Epithelial cell of proximal tubule (primary cell): ENCODE data around the gene SPTBN2. TPM values are rescaled to one million over a fixed set of nuclear protein-coding genes. Genes with fewer than 3 reads are reported as not detected.
A peak's percentile ranks its signal among the peaks of the same experiment; 100 is the strongest.
"Not testable (repeated sequence)": the region's sequence is repeated elsewhere in the genome, so short reads cannot be mapped to it uniquely, and the experiment has no call there.

Experiments
- DNase-seq: peaks from one replicate; pipeline ENCODE4 v3.0.0-alpha.2; 2011; ENCODE audit warnings: low read depth
- H3K4me3 ChIP-seq: 2 replicates; pipeline ENCODE4 v1.5.1; 2011; ENCODE audit warnings: low read depth, mild to moderate bottlenecking, low read length
- CTCF ChIP-seq: conservative IDR thresholded peaks from 2 replicates; pipeline ENCODE4 v1.5.1; 2012; ENCODE audit warnings: low read depth, mild to moderate bottlenecking, low read length
- total RNA-seq: library from RNA; depleted of rRNA; stranded (reverse); fragments of >200 nt; gene quantifications from 2 replicates; pipeline ENCODE4 v1.2.3, GENCODE V29; 2015

SPTBN2 gene
- total RNA-seq, 1 donor from 2014 or later = 63.9 TPM

GRCh38 chr11:66649903-66650302 is 79.1 kb downstream of the SPTBN2 start:
- no peak overlapping the region for H3K4me3 ChIP-seq
- no peak for TF ChIP-seq CTCF
- DNase-seq = no peak

- no peak for TF ChIP-seq CTCF
- DNase-seq = no peak
These were observed 82.2 kb downstream of the SPTBN2 start for GRCh38 chr11:66646828-66647227.

GRCh38 chr11:66643745-66644437 is 85.1 kb downstream of the SPTBN2 start:
- no peak for TF ChIP-seq CTCF
- DNase-seq = no peak
- H3K4me3 ChIP-seq = peak overlapping the region; percentile 35

More at GRCh38 chr11:66646828-66647227, 82.2 kb downstream of the SPTBN2 start:
- no peak overlapping the region for H3K4me3 ChIP-seq

- H3K4me3 ChIP-seq = peak overlapping the region; percentile 83
- no peak for TF ChIP-seq CTCF
- DNase-seq = no peak
These were observed 87.2 kb downstream of the SPTBN2 start for GRCh38 chr11:66641834-66642233.

- peak overlapping the region; percentile 83 for H3K4me3 ChIP-seq
- not testable (repeated sequence) for DNase-seq
These were observed 89.1 kb downstream of the SPTBN2 start for GRCh38 chr11:66639814-66640340.

GRCh38 chr11:66639066-66639813 is 89.8 kb downstream of the SPTBN2 start:
- peak overlapping the region; percentile 83 for H3K4me3 ChIP-seq
- DNase-seq = no peak
- peak; percentile 20 for TF ChIP-seq CTCF

GRCh38 chr11:66638177-66639065 is 90.6 kb downstream of the SPTBN2 start, which contains the start of gene RBM4:
Gene RBM4 (plus strand): TSS chr11:66638703. CDS start chr11:66639712, 1,009 bp downstream.
- TF ChIP-seq CTCF = peak; percentile 18
- H3K4me3 ChIP-seq = peak within 1 kb of the TSS; percentile 83
- DNase-seq = peak; percentile 98
